ENCODE results near the gene MRPL58. TPM values are rescaled to one million over a fixed set of nuclear protein-coding genes. Genes with fewer than 3 reads are reported as not detected.
"Not testable (repeated sequence)": the region's sequence is repeated elsewhere in the genome, so short reads cannot be mapped to it uniquely, and the experiment has no call there.

Gene MRPL58
- polyA plus RNA-seq, 1 donor: 24.1 TPM

DNA sequence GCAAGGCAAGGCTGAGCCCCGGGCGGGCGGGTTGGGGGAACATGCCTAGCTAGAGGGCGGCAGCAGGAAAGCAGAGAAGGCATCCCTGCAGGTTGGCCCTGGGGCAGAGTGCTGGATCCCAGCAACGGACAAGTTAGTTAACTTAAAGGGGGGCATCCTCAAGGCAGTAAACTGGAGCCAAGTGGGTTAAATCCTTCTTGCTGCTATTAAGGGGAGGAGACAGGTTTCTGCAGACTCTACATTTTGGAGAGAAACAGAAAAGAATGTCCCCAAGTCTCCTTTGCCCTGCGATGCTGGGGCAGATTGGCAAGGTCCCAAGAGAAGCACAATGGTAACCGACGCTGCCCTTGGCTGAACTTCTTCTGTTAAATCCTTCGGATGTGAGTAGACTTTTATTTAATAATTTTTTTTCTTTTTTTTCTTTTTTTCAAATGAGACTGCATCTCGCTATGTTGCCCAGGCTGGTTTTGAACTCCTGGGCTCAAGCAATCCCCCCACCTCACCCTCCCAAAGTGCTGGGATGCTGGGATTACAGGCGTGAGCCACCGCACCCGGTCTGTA is 20.3 kb downstream of the MRPL58 start:
- peaks cover 6% of the 10 kb centered on the region for H3K9me3 ChIP-seq (ENCODE audit: control insufficient read depth, low read depth, low read length)
- no peaks in the 10 kb centered on the region for H3K36me3 ChIP-seq (ENCODE audit: control insufficient read depth, insufficient read depth, low read length)
- 20% methylated on average over 3 of the region's 13 CpGs for WGBS (ENCODE audit: insufficient coverage, low lambda C conversion rate)
- H3K4me1 ChIP-seq (ENCODE audit: control insufficient read depth, insufficient read depth, low read length): peaks cover 6% of the 10 kb centered on the region
- no peaks in the 10 kb centered on the region for H3K27me3 ChIP-seq (ENCODE audit: control insufficient read depth, insufficient read depth, low read length)
- no peak overlapping the region for H3K27ac ChIP-seq (ENCODE audit: low read length)
- peak overlapping the region; percentile 82 for H3K4me3 ChIP-seq (ENCODE audit: low read length)
- peak in 1 of 2 donors; percentile 30 for DNase-seq

DNA sequence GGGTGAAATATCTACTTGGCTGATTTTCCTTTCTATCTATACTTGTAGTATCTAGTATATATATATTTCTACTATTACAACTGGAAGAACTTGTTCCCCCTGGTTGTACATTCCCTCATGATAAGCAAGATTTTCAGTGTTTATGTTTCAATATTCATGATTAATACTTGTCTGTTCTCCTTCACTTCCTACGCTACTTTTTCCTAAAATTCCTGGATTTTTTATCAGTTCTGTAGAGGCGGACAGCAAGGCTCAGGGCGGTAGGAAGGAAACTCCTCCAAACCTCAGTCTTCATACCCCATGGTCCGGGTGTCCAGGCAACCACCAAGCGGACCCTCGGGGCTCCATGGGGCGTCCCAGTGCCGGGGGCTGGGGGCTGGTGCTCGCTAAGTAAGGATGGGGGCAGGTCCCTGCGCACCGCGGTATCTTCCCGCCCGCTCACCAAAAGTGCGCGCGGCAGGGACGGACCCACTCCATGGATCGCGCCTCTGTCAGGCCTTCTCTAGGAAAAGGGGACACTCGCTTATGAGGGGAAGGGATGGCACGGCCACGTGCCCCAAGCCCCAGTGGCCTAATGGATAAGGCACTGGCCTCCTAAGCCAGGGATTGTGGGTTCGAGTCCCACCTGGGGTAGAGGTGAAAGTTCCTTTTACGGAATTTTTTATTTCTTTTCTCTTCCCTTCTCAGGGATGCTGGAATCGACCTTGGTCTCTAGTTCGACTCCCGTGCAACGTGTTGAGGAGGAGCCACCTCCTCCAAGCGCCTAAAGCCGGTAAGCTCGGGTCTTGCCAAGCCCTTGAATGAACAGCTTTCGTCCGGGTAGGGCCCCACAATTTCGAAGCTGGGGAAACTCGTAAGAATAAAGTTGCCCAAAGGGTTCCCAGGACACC is 21.1 kb downstream of the MRPL58 start:
- no CpG with 5 or more reads among the region's 36 CpGs for WGBS (ENCODE audit: insufficient coverage, low lambda C conversion rate)
- Histone ChIP-seq H3K4me3 (ENCODE audit: low read length) (peak overlapping the region; percentile 82), H3K4me1 (ENCODE audit: control insufficient read depth, insufficient read depth, low read length) (peaks cover 6% of the 10 kb centered on the region), H3K9me3 (ENCODE audit: control insufficient read depth, low read depth, low read length) (peaks cover 6% of the 10 kb centered on the region), H3K27me3 (ENCODE audit: control insufficient read depth, insufficient read depth, low read length) (no peaks in the 10 kb centered on the region), H3K27ac (ENCODE audit: low read length) (peak overlapping the region; percentile 87), H3K36me3 (ENCODE audit: control insufficient read depth, insufficient read depth, low read length) (peaks cover 4% of the 10 kb centered on the region)
- DNase-seq: peak; percentile 90 to 92

DNA sequence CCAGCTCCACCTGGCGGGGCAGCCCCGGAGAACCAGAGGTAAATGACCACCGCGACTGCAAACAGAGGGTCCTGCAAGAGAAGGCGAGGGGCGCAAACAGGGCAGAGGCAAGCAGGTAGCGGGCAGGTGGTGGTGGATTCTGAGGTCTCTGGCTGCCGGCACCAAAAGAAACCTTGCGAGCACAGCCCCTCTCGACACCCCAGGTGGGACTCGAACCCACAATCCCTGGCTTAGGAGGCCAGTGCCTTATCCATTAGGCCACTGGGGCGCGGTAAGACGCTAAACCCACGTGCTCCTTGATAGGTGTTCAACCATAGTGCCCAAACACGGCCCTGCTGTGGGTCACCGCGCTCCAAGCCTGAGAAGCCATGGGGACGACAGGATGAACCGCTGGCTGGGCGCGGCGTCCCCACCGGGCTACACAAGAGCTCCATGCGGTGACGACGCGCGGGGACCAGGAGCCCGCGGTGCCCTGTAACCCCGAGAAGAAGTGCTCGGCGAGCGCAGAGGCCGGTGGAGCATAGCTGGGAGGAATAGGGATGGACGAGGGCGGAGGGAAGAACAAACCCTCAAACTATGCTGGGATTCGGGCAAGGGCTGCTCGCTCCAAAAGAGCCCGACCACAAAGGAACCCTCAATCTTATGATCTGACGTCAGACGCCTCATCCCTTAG is 21.9 kb downstream of the MRPL58 start:
- Histone ChIP-seq H3K36me3 (ENCODE audit: control insufficient read depth, insufficient read depth, low read length) (peaks cover 11% of the 10 kb centered on the region), H3K9me3 (ENCODE audit: control insufficient read depth, low read depth, low read length) (peaks cover 6% of the 10 kb centered on the region), H3K4me3 (ENCODE audit: low read length) (peak overlapping the region; percentile 82), H3K4me1 (ENCODE audit: control insufficient read depth, insufficient read depth, low read length) (peaks cover 6% of the 10 kb centered on the region), H3K27ac (ENCODE audit: low read length) (peak overlapping the region; percentile 87), H3K27me3 (ENCODE audit: control insufficient read depth, insufficient read depth, low read length) (no peaks in the 10 kb centered on the region)
- WGBS (ENCODE audit: insufficient coverage, low lambda C conversion rate): no CpG with 5 or more reads among the region's 43 CpGs
- peak; percentile 84 to 85 for DNase-seq

DNA sequence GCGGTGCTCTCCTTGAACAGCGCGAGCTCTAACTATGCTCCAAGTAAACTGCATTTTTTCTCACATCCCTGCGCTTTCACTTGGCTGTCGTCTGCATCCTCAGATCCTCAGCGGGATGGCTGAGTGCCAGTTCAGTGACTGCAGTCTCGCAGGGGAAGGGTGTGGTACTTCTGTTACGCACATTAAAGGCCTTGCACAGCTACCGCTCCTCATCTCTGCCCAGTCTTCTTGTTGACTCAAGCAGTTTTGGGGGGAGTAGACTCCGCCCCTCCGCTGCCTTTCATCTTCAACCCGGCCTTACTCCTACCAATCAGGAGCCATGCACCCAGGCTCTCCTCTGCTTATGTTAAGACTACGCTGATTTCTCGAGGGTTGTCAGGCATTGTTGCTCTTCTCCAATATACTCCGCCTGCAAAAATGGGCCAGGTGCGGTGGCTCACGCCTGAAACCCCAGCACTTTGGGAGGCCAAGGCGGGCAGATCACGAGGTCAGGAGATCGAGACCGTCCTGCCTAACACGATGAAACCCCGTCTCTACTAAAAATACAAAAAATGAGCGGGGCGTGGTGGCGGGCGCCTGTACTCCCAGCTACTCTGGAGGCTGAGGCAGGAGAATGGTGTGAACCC is 24.3 kb downstream of the MRPL58 start:
- peak in 1 of 2 donors; percentile 29 for DNase-seq
- Histone ChIP-seq H3K27ac (ENCODE audit: low read length) (no peak overlapping the region), H3K9me3 (ENCODE audit: control insufficient read depth, low read depth, low read length) (no peaks in the 10 kb centered on the region), H3K36me3 (ENCODE audit: control insufficient read depth, insufficient read depth, low read length) (peaks cover 35% of the 10 kb centered on the region), H3K4me3 (ENCODE audit: low read length) (no peak overlapping the region), H3K27me3 (ENCODE audit: control insufficient read depth, insufficient read depth, low read length) (no peaks in the 10 kb centered on the region), H3K4me1 (ENCODE audit: control insufficient read depth, insufficient read depth, low read length) (peaks cover 6% of the 10 kb centered on the region)
- WGBS (ENCODE audit: insufficient coverage, low lambda C conversion rate): 100% methylated on average over 1 of the region's 27 CpGs

DNA sequence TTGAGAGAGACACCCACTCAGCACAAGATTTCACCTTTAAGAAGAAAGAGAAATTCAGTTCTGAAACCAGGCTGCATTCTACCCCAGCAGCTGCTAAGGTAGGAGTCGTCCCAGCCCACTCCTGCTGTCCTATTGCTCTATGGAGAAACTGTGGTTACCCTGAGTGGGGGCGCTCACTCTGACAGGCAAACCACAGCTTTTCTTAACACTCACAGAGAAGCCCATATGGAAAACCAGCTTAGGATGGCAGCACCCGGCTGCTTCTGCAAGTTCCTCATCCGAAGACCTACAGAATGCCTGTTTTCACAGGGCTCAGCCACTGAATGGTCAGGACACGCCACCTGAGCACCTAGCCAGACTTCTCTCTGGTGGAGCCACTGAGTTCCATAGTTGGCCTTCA is 26.8 kb downstream of the MRPL58 start:
- Histone ChIP-seq H3K4me1 (ENCODE audit: control insufficient read depth, insufficient read depth, low read length) (peaks cover 3% of the 10 kb centered on the region), H3K27me3 (ENCODE audit: control insufficient read depth, insufficient read depth, low read length) (no peaks in the 10 kb centered on the region), H3K36me3 (ENCODE audit: control insufficient read depth, insufficient read depth, low read length) (peaks cover 40% of the 10 kb centered on the region), H3K4me3 (ENCODE audit: low read length) (no peak overlapping the region), H3K9me3 (ENCODE audit: control insufficient read depth, low read depth, low read length) (no peaks in the 10 kb centered on the region), H3K27ac (ENCODE audit: low read length) (no peak overlapping the region)
- WGBS (ENCODE audit: insufficient coverage, low lambda C conversion rate): no CpG with 5 or more reads among the region's 5 CpGs
- DNase-seq: no peak

DNA sequence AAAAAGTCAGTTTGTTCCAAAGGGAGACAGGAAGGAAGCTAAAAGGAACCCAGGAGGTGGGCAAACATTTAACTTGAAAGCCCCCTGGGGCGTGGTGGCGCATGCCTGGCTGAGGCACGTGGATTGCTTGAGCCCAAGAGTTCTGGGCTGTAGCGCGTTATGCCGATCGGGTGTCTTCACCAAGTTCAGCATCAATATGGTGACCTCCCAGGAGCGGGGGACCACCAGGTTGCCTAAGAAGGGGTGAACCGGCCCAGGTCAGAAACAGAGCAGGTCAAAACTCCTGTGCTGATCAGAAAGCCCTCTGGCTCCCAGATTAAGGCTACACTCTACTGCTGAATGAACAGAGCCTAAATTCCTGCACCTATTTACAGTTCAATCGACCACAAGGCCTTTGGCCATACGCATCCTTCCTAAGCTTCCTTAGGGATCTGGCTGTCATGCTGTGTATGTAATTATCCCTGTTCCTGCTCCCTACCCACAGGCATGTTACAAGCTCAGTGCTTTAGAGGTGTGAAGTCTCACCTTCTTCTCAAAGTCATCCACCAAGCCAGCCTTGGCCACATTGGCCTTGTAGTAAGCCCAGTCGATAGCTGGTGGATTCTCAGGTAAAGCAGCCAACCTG is 29.3 kb downstream of the MRPL58 start:
- WGBS (ENCODE audit: insufficient coverage, low lambda C conversion rate): 100% methylated on average over 1 of the region's 12 CpGs
- no peaks in the 10 kb centered on the region for H3K27me3 ChIP-seq (ENCODE audit: control insufficient read depth, insufficient read depth, low read length)
- no peak for DNase-seq
- peaks cover 40% of the 10 kb centered on the region for H3K36me3 ChIP-seq (ENCODE audit: control insufficient read depth, insufficient read depth, low read length)
- no peaks in the 10 kb centered on the region for H3K4me1 ChIP-seq (ENCODE audit: control insufficient read depth, insufficient read depth, low read length)
- no peak overlapping the region for H3K4me3 ChIP-seq (ENCODE audit: low read length)
- H3K9me3 ChIP-seq (ENCODE audit: control insufficient read depth, low read depth, low read length): peaks cover 3% of the 10 kb centered on the region
- no peak overlapping the region for H3K27ac ChIP-seq (ENCODE audit: low read length)

DNA sequence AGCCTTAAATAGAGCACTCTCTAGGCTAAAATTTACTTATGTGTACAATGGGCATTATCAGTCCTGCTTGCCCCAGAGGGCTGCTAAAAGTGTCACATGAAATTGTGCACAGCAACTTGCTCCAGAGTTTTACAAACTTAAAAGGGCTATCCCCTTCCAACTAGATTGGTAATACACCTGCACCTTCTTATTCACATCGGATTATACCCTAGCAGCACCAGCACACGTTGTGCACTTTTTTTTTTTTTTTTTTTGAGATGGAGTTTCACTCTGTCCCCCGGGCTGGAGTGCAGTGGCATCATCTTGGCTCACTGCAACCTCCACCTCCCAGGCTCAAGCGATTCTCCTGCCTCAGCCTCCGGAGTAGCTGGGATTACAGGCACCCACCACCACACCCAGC is 31.3 kb downstream of the MRPL58 start:
- WGBS (ENCODE audit: insufficient coverage, low lambda C conversion rate): no CpG with 5 or more reads among the region's 5 CpGs
- H3K27ac ChIP-seq (ENCODE audit: low read length); DNase-seq: not testable (repeated sequence)

DNA sequence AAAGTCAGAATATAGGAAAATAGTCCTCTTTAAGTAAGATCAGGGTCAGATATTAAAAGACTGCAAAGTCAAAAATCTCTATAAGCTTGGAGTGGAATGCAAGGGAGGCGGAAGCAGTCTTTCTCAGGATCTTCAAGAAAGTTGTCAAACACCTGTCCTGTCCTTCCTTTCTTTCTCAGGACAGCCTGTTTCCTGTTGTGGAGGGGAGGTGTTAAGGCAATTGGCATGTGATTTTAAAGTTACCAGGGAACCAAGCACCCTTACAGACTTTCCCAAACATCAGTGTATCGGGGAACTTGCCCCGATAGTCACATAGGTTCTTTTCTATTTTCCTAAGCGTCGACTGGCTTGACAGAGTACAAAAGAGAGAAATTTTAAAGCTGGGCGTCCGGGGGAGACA is 32.2 kb downstream of the MRPL58 start:
- no peak overlapping the region for H3K4me3 ChIP-seq (ENCODE audit: low read length)
- WGBS (ENCODE audit: insufficient coverage, low lambda C conversion rate): 90% methylated on average over 2 of the region's 7 CpGs
- H3K36me3 ChIP-seq (ENCODE audit: control insufficient read depth, insufficient read depth, low read length): peaks cover 26% of the 10 kb centered on the region
- peaks cover 11% of the 10 kb centered on the region for H3K4me1 ChIP-seq (ENCODE audit: control insufficient read depth, insufficient read depth, low read length)
- peaks cover 3% of the 10 kb centered on the region for H3K9me3 ChIP-seq (ENCODE audit: control insufficient read depth, low read depth, low read length)
- H3K27me3 ChIP-seq (ENCODE audit: control insufficient read depth, insufficient read depth, low read length): no peaks in the 10 kb centered on the region
- DNase-seq: no peak
- no peak overlapping the region for H3K27ac ChIP-seq (ENCODE audit: low read length)

More for the DNA sequence above, 31.3 kb downstream of the MRPL58 start:
- H3K4me1 ChIP-seq (ENCODE audit: control insufficient read depth, insufficient read depth, low read length): peaks cover 11% of the 10 kb centered on the region
- not testable (repeated sequence) for H3K27me3 ChIP-seq (ENCODE audit: control insufficient read depth, insufficient read depth, low read length); H3K4me3 ChIP-seq (ENCODE audit: low read length); H3K9me3 ChIP-seq (ENCODE audit: control insufficient read depth, low read depth, low read length)
- peaks cover 34% of the 10 kb centered on the region for H3K36me3 ChIP-seq (ENCODE audit: control insufficient read depth, insufficient read depth, low read length)

DNA sequence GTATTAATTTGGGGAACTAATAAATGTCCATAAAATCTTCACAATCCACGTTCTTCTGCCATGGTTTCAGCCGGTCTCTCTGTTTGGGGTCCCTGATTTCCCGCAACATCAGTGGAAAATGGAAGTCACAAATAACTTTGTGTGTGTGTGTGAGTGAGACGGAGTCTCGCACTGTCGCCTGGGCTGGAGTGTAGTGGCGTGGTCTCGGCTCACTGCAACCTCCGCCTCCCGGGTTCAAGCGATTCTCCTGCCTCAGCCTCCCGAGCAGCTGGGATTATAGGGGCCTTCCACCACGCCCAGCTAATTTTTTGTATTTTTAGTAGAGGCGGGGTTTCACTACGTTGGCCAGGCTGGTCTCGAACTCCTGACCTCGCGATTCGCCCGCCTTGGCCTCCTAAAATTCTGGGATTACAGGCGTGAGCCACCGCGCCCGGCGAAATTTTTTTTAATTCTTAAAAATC is 33.5 kb downstream of the MRPL58 start:
- WGBS (ENCODE audit: insufficient coverage, low lambda C conversion rate): 10% methylated on average over 2 of the region's 25 CpGs
- DNase-seq; H3K9me3 ChIP-seq (ENCODE audit: control insufficient read depth, low read depth, low read length); H3K27me3 ChIP-seq (ENCODE audit: control insufficient read depth, insufficient read depth, low read length): not testable (repeated sequence)
- Histone ChIP-seq H3K27ac (ENCODE audit: low read length) (peak overlapping the region; percentile 95), H3K4me3 (ENCODE audit: low read length) (peak overlapping the region; percentile 99), H3K36me3 (ENCODE audit: control insufficient read depth, insufficient read depth, low read length) (peaks cover 14% of the 10 kb centered on the region), H3K4me1 (ENCODE audit: control insufficient read depth, insufficient read depth, low read length) (peaks cover 11% of the 10 kb centered on the region)
